KG1 (cell line): ENCODE results near the gene C16orf54.
"Not testable (repeated sequence)": the region's sequence is repeated elsewhere in the genome, so short reads cannot be mapped to it uniquely, and the experiment has no call there.

Source experiments
- DNase-seq: peaks from one replicate; lab custom pipeline; 2025; lab: John Stamatoyannopoulos, UW

The C16orf54 gene

DNA sequence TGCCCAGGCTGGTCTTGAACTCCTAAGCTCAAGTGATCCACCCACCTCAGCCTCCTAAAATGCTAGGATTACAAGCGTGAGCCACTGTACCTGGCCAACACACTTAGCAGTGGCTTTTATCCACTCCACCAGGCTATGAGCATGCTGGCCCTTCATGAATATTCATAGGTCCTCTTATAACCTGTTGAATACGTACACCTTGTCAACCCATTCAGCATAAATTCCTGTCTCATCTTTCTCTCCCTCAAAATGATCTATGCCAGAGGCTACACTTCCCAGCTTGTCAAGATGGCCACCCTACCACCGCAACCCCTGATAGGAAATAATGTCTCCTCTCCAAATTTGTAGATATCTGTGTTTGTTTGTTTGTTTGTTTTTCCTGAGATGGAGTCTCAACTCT is 21.3 kb upstream of the C16orf54 start:
- no peak for DNase-seq

DNA sequence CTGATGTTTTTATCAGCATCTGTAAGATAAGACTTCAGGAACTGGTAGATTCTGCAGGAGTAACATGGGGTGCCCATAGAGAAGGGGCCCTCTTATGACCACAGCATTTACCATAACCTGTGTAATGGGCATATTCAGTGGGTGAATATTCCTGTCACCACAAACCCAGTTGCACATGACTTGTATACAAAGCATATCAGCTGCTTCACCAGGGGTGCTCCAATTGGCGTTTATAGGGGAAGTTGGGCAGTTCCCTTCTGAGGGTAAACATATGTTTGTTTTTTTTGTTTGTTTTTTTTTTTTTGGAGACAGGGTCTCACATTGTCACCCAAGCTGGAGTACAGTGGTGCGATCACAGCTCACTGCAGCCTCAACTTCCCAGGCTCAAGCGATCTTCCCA is 20.8 kb upstream of the C16orf54 start:
- DNase-seq, result no peak

DNA sequence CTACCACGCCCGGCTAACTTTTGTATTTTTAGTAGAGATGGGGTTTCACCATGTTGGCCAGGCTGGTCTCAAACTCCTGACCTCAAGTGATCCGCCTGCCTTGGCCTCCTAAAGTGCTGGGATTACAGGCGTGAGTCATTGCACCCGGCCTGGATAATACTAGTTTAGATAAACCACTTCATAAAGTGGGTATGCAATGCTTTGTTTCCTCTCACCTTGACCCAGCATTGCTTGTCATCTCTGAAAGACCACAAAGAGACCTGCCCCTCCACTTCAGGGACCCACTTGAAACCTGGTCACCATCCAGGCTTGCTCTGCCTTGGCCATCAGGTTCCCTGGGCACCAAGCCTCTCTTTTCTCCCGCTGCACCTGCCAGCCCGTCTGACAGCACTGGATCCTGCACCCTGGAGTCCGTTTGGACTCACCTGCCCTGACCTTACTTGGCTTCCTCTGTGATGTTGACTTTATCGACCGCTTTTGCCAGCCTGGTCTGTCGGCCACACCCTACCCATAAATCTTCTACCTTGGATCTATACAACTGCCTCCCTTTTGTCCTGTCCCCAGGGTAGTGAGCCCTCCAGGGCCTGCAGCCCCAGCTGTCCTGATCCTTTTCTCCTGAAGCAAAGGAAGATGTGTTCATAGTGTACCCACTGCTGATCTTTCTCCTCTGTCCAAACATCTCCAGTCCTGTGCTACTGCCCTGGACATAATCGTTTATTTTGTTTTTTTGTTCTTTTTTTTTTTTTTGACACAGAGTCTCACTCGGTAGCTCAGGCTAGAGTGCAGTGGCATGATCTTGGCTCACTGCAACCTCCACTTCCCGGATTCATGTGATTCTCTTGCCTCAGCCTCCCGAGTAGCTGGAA is 19.6 kb upstream of the C16orf54 start:
- no peak for DNase-seq

DNA sequence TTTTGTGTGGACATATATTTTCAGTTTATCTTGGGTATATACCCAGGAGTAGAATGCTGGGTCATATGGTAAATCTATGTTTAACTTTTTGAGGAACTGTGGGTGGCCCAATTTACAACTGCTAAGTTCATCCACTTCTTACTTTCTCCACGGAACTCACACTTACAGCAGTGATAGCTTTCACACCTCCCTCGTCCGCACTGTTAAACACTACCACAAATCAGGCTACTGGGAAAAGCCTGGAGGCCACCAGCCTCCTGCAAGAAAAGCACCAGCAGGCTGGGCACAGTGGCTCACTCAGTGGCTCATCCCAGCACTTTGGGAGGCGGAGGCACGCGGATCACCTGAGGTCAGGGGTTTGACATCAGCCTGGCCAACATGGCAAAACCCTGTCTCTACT is 17.5 kb upstream of the C16orf54 start:
- no peak for DNase-seq

DNA sequence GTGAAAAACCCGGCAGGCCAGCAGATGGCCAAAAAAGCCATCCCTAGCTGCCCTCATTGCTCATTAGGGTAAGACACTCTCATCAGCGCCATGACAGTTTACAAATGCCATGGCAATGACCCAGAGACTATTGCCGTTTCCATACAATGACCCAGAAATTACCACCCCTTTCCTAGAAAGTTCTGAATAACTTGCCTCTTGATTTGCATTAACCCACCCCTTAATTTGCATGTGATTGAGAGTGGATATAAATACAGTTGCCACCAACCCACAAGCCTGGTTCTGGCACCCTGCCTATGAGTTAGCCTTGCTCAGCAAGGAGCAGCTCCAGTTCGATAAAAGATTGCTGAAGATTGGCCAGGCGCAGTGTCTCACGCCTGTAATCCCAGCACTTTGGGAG is 16.1 kb upstream of the C16orf54 start:
- DNase-seq, result no peak

DNA sequence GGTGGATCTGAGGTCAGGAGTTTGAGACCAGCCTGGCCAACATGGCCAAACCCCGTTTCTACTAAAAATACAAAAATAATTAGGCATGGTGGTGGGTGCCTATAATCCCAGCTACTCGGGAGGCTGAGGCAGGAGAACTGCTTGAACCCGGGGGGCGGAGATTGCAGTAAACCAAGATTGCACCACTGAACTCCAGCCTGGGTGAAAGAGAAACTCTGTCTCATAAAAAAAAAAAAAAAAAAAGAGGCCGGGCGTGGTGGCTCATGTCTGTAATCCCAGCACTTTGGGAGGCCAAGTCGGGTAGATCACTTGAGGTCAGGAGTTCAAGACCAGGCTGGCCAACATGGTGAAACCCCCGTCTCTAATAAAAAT is 15.5 kb upstream of the C16orf54 start:
- DNase-seq, result not testable (repeated sequence)

DNA sequence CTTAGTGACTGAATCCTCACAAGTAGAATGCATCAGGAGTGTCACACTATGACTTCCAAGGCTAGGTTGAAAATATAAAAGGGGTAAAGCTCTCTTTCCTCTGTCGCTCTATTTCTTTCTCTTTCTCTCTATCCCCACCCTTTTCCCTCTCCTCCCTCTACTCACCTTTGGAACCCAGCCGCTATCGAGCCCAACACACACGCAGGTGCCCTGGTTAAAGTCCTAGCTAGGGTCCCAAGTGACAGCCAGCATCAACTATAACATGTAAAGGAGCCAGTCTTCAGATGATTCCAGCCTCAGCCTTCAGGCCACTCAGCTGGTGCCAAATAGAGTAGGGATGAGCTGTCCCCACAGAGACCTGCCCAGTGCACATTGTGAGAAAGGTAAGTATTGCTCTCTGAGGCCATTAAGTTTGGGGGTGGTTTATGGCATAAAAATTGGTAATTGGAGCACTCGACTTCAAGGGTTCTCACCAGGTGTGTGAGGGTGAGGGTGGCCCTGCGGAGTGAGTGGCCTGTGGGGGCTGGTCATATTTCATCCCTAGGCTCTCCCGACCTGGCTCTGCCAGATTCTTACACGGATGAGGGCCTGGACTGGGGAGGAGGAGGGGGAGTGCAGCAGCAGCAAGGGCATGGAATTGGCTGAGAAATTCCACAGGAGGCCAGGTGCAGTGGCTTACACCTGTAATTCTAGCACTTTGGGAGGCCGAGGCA is 14.9 kb upstream of the C16orf54 start:
- DNase-seq, result no peak

DNA sequence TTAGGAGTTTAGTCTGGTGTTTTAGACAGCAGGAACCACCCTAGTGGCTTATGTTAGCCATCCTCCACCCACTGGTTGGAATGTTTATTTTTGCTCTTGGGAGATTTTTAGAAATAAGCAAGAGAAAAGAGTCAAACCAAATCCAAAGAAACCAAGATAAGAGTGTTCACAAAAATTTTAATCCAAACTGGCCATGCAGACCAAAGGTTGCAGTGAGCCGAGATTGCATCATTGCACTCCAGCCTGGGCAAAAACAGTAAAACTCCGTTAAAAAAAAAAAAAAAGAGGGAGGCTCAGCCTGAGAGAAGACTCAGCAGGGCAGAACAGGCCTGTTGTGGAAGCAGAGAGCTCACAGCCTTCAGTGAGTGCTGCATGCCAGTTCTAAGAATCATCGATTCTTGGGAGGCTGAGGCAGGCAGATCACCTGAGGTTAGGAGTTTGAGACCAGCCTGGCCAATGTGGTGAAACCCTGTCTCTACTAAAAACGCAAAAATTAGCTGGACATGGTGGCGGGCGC is 12.2 kb upstream of the C16orf54 start:
- DNase-seq, result no peak

DNA sequence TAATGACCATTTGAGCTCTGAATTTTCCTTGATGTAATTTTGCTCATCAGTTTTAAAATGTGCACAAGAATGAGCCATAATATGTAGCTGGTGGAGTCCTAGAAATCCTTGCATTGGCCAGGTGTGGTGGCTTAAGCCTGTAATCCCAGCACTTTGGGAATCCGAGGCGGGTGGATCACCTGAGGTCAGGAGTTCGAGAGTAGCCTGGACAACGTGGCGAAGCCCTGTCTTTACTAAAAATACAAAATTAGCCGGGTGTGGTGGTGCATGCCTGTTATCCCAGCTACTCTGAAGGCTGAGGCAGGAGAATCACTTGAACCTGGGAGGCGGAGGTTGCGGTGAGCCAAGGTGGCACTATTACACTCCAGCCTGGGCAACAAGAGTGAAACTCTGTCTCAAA is 11.3 kb upstream of the C16orf54 start:
- DNase-seq, result not testable (repeated sequence)

DNA sequence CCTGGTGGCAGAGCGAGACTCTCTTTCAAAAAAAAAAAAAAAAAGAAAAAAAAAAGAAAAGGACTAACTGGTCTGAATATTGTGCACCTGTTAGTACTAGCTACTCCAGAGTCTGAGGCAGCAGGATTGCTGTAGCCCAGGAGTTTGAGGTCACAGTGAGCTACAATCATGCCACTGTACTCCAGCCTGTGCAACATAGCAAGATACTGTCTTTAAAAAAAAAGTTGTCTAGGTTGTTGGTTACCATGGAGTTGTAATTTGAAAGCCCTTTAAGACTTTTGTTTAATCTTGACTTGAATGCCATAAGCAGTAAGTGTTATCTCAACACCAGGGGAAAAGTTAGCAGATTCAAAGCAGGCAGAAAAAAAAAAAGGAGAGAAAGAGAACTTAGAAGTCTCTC is 10.9 kb upstream of the C16orf54 start:
- DNase-seq, result no peak

DNA sequence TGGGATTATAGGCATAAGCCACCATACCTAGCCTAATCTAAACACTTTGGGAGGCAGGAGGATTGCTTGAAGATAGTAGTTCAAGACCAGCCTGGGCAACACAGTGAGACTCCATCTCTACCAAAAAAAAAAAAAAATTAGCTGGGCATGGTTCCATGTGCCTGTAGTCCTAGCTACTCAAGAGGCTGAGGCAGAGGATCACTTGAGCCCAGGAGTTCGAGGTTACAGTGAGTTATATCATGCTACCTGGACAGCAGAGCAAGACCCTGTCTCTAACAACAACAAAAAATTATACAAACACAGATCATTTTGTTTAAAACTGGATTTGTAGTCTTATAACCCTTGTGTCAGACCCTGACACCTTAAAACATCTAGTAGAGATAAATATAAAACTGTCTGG is 7.7 kb upstream of the C16orf54 start:
- no peak for DNase-seq

DNA sequence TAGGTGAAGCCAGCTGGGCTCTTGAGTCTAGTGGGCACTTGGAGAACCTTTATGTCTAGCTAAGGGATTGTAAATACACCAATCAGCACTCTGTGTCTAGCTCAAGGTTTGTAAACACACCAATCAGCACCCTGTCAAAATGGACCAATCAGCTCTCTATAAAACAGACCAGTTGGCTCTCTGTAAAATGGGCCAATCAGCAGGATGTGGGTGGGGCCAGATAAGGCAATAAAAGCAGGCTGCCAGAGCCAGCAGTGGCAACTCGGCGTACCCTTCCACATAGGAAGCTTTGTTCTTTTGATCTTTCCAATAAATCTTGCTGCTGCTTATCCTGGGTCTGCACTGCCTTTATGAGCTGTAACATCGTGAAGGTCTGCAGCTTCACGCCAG is 3.0 kb upstream of the C16orf54 start:
- DNase-seq, result not testable (repeated sequence)

DNA sequence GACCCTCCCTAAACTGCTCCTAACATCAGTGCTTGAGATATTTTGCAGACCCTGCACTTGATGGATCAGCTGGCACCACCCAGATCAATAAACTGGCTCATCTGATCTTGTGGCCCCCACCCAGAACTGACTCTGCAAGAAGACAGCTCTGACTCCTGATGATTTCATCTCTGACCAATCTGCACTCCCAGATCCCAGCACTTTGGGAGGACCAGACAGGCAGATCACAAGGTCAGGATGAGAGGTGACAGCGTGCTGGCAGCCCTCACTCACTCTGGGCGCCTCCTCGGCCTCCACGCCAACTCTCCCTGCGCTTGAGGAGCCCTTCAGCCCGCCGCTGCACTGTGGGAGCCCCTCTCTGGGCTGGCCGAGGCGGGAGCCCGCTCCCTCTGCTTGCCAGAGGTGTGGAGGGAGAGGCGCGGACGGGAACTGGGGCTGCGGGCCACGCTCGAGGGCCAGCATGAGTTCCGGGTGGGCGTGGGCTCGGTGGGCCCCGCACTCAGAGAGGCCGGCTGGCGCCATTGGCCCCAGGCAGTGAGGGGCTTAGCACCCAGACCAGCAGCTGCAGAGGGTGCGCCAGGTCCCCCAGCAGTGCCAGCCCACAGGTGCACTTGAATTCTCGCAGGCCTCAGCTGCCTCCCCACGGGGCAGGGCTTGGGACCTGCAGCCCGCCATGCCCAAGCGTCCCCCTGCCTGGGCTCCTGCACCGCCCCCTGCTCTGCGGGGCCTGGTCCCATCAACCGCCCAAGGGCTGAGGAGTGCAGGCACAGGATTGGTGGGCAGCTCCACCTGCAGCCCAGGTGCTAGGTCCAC is 2.4 kb upstream of the C16orf54 start:
- DNase-seq, result no peak

DNA sequence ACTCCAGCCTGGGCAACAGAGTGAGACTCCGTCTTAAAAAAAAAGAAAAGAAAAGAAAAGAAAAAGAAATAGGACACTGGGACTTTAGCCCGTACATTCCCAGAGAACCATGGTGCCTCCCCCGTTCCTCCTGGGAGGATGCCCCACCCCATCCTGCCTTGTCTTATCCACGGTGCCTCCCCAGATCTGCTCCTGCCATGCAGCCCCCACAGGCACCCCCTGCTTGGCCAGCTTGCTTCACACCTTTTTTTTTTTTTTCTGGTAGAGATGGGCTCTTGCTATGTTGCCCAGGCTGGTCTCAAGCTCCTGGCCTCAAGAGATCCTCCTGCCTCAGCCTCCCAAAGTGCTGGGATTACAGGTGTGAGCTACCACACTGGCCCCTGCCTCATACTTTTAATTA is 728 bp upstream of the C16orf54 start:
- DNase-seq, result not testable (repeated sequence)

DNA sequence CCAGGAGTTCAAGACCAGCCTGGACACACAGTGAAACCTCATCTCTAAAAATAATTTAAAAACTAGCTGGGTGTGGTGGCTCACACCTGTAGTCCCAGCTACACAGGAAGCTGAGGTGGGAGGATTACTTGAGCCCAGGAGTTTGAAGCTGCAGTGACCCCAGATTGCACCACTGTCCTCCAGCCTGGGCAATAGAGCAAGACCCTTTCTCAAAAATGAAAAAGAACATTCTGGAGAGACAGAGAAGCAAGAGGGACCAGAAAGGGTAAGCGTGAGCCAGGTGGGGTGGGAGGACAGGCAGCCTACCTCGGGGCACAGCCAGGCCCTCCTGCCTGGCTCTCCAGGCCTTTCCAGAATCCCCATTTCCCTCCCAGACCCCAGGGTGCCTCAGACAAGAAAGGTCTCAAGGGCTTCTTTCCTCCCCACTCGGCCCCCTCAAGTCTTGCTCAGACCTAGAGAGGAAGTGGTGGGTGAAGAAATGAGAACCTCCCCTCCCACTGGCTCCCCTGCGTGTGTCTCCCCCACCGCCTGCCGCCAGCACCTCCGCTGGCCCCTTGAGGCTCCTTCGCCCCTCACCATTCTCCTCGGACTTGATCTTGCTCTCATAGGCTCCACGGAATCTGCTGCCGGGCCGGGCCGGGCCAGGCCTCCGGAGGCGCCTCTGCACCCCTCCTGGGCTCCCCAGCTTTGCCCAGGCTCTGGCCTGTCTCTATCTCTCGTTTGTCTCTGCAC is 503 bp downstream of the C16orf54 start:
- peak; percentile 66 for DNase-seq

DNA sequence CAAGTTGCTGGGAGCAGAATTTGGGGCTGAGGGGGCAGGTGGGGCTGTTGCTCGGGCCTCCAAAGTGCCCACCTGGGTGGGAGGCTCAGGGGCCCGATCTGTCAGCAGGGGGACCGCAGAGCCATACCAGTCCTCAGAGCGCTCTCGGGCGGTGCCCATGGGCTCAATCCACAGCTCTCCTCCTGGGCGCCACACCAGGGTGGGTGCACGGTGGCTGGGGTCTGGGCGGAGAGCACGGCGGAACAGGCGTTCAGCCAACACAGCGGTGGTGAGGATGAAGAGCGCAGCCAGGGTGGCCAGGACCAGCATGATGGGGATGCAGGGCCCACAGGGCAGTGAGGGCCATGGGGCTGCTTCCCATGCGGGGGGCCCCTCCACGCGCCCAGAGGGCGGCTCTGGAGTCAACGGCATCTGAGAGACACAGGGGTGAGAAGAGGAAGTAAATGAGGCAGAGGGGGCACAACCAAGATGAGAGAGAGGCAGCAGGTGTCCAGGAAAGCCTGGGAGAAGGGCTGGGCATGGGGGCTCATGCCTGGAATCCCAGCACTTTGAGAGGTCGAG is 1.2 kb downstream of the C16orf54 start:
- DNase-seq, result no peak

DNA sequence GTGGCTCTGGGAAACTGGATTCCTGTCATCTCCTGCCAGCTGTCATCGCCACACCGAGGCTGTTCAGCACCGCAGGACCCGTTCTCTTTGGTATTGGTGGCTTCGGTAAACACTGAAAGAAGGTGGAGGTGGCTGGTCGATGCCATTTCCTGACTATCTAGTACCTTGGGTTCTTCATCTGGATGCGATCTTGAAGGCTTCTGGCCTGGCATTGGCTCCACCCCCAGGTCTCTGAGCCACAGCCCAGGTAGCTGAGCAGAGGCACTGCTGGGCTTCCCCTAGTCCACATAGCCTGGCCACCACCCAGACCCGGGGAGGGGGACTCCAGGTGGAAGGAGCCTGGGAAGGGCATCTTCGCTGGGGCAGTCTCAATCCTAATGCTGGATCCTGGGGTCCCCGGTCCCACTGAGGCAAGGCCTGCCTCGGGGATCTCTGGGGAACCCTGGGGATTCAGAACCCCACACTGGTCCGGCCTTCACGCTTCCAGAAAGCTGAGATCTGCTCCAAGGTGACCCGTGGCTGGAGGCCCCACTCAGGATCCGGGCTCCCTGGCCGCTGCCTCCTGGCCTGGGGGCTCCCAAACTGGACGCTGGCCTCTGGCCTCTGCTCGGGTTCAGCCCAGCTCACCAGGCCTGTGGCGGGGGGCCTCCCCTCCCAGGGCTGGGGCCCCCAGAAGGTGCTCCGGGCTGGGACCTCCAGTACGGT is 1.8 kb downstream of the C16orf54 start:
- no peak for DNase-seq

DNA sequence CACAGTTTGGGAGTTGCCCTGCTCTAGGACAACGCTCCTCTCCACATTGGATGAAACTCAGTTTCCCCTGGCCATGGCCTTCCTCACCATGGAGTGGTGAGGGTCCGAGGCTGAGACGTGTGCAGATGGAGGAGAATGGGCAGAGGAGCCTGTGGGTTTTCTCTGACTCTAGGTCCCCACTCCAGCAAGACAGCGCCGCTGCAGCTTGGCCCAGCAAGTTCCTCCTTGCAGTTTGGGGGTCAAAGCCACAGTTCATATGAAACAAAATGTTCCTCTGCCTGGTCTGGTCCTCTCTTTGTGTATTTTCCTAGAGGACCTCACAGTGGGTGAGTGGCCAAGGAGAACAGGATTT is 2.3 kb downstream of the C16orf54 start:
- DNase-seq, result no peak

DNA sequence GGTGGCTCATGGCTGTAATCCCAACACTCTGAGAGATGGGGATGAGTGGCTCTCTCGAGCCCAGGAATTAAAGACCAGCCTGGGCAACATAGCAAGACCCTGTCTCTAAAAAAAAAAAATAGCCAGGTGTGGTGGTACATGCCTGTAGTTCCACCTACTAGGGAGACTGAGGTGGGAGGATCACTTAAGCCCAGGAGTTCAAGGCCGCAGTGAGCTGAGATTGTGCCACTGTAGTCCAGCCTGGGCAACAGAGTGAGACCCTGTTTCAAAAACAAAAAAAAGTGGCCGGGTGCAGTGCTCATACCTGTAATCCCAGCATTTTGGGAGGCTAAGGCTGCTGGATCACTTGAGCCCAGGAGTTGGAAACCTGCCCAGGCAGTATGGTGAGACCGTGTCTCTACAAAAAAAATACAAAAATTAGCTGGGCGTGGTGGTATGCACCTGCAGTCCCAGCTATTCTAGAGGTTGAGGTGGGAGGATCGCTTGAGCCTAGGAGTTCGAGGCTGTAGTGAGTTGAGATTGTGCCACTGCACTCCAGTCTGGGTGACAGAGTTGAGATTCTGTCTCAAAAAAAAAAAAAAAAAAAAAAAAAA is 3.0 kb downstream of the C16orf54 start:
- no peak for DNase-seq

DNA sequence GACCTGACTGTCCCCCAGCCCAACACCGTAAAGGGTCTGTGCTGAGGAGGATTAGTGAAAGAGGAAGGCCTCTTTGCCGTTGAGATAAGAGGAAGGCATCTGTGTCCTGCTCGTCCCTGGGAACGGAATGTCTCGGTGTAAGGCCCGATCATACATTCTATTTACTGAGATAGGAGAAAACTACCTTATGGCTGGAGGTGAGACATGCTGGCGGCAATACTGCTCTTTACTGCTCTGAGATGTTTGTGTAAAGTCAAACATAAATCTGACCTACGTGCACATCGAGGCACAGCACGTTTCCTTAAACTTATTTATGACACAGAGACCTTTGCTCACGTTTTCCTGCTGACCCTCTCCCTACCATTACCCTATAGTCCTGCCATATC is 5.2 kb downstream of the C16orf54 start:
- DNase-seq, result not testable (repeated sequence)
